A549 (cell line): ENCODE measurements around the gene NOS1AP. TPM values are rescaled to one million over a fixed set of nuclear protein-coding genes. Genes with fewer than 3 reads are reported as not detected.

Experiments
- ATAC-seq, 2 experiments: fragments of 200-7000 bp in 1 of 2; fragments of >200 bp in 1 of 2; cut with Nextera tagmentation in 1 of 2; cut with Tn5 transposase in 1 of 2; 3 replicates each; pipeline versions ENCODE4 v1.8.0 to v1.9.1; 2018 to 2020; ENCODE audit warnings: mild to moderate bottlenecking in 1 of 2, moderate library complexity in 1 of 2
- CTCF ChIA-PET: fragments of 300-600 bp; sonication (Branson Sonifier 250); formaldehyde crosslinking; extraction: SDS; loops from one replicate; lab custom pipeline; 2021; ENCODE audit warnings: antibody characterized with exemption, inconsistent platforms; lab: Yijun Ruan, JAX
- POLR2A ChIA-PET: fragments of 350-600 bp; formaldehyde crosslinking; extraction: SDS; loops from one replicate; lab custom pipeline; 2021; ENCODE audit warnings: antibody characterized with exemption, inconsistent platforms; lab: Yijun Ruan, JAX
- DNase-seq, 2 experiments: peaks; one replicate each; pipeline versions ENCODE4 v3.0.0 to v3.0.0-alpha.2; 2011 to 2016; ENCODE audit warnings: low read depth in 1 of 2, low spot score in 1 of 2
- FAIRE-seq: peaks from 2 replicates; lab custom pipeline; 2011; peaks lifted over from hg19 to GRCh38; lab: Jason Lieb, UNC
- H3K27ac ChIP-seq, 2 experiments: fragments of >200 bp; sonication (Bioruptor Twin); formaldehyde crosslinking; 3 replicates each; pipeline ENCODE4 v1.5.1; 2016 to 2017
- H3K4me1 ChIP-seq: fragments of >200 bp; sonication (Bioruptor Twin); formaldehyde crosslinking; 3 replicates; pipeline ENCODE4 v1.6.1; 2016
- H3K4me2 ChIP-seq: fragments of >200 bp; sonication (Bioruptor Twin); formaldehyde crosslinking; 3 replicates; pipeline ENCODE4 v1.6.1; 2016
- H3K4me3 ChIP-seq: fragments of >200 bp; sonication (Bioruptor Twin); formaldehyde crosslinking; 3 replicates; pipeline ENCODE4 v1.5.1; 2016
- H3K9me3 ChIP-seq: fragments of >200 bp; sonication (Bioruptor Twin); formaldehyde crosslinking; 3 replicates; pipeline ENCODE4 v1.6.1; 2016
- EHF ChIP-seq: fragments of 250-450 bp; sonication (Bioruptor Pico); IDR thresholded peaks from 2 replicates; pipeline ENCODE4 v1.5.0; 2020; ENCODE audit warnings: mild to moderate bottlenecking
- EHMT2 ChIP-seq: fragments of 200-600 bp; sonication (generic); IDR thresholded peaks from 2 replicates; pipeline ENCODE4 v1.6.1; 2016; ENCODE audit warnings: antibody characterized with exemption, low read depth, mild to moderate bottlenecking, moderate library complexity
- EP300 ChIP-seq, 2 experiments: fragments of >200 bp; sonication (Bioruptor Twin); formaldehyde crosslinking; IDR thresholded peaks; 2 replicates in 1 of 2; 3 replicates in 1 of 2; pipeline ENCODE4 v1.6.1; 2016 to 2017
- FOSB ChIP-seq: fragments of 250-450 bp; sonication (Bioruptor Pico); IDR thresholded peaks from 2 replicates; pipeline ENCODE4 v1.5.0; 2020; ENCODE audit warnings: mild to moderate bottlenecking, moderate library complexity
- HDAC2 ChIP-seq: fragments of 200-600 bp; sonication (generic); IDR thresholded peaks from 2 replicates; pipeline ENCODE4 v1.6.1; 2016
- HEYL ChIP-seq: fragments of 250-450 bp; sonication (Bioruptor Pico); IDR thresholded peaks from 2 replicates; pipeline ENCODE4 v1.8.0; 2021; ENCODE audit warnings: mild to moderate bottlenecking, moderate library complexity
- HOXB13 ChIP-seq: fragments of 250-450 bp; sonication (Bioruptor Pico); IDR thresholded peaks from 2 replicates; pipeline ENCODE4 v1.5.0; 2020; ENCODE audit warnings: low read depth, mild to moderate bottlenecking, moderate library complexity
- KDM5A ChIP-seq: fragments of 200-600 bp; sonication (generic); IDR thresholded peaks from 2 replicates; pipeline ENCODE4 v1.6.1; 2016; ENCODE audit warnings: antibody characterized with exemption, mild to moderate bottlenecking
- MAZ ChIP-seq: fragments of 150-350 bp; IDR thresholded peaks from 2 replicates; pipeline ENCODE4 v1.6.1; 2014; ENCODE audit warnings: antibody characterized with exemption, low read depth, low read length, borderline replicate concordance
- MYC ChIP-seq: IDR thresholded peaks from 2 replicates; pipeline ENCODE4 v1.6.1; 2012; ENCODE audit warnings: mild to moderate bottlenecking, inconsistent platforms, low read length, improper control_type of control experiment, borderline replicate concordance
- NFE2L2 ChIP-seq: fragments of 150-350 bp; conservative IDR thresholded peaks from 2 replicates; pipeline ENCODE4 v1.6.1; 2014; ENCODE audit warnings: low read length
- POLR2A ChIP-seq: IDR thresholded peaks from 2 replicates; pipeline ENCODE4 v1.6.1; 2012; ENCODE audit warnings: mild to moderate bottlenecking, low read length
- RAD21 ChIP-seq, 2 experiments: fragments of >200 bp in 1 of 2; sonication (Bioruptor Twin) in 1 of 2; formaldehyde crosslinking in 1 of 2; IDR thresholded peaks in 1 of 2; conservative IDR thresholded peaks in 1 of 2; 2 replicates in 1 of 2; 3 replicates in 1 of 2; pipeline ENCODE4 v1.6.1; 2012 to 2018; ENCODE audit warnings: inconsistent platforms in 1 of 2
- RARB ChIP-seq: fragments of 250-450 bp; sonication (Bioruptor Pico); IDR thresholded peaks from 2 replicates; pipeline ENCODE4 v1.8.0; 2021; ENCODE audit warnings: mild to moderate bottlenecking, moderate library complexity
- SREBF2 ChIP-seq: fragments of 450-650 bp; IDR thresholded peaks from 2 replicates; pipeline ENCODE4 v1.6.1; 2014; ENCODE audit warnings: mild to moderate bottlenecking, moderate library complexity
- TFCP2L1 ChIP-seq: fragments of 250-450 bp; sonication (Bioruptor Pico); IDR thresholded peaks from 2 replicates; pipeline ENCODE4 v1.5.0; 2021; ENCODE audit warnings: mild to moderate bottlenecking
- ZNF302 ChIP-seq: fragments of 250-450 bp; sonication (Bioruptor Pico); IDR thresholded peaks from 2 replicates; pipeline ENCODE4 v1.9.0; 2021; ENCODE audit warnings: inconsistent platforms, mild to moderate bottlenecking, moderate library complexity
- WGBS: methylation state at CpG from one replicate; pipeline ENCODE4 v1.1.6; 2017; ENCODE audit errors: missing lambda C conversion rate; 5-methylcytosine and 5-hydroxymethylcytosine counted together
- polyA plus RNA-seq, 4 experiments: library from polyadenylated mRNA; depleted of rRNA in 3 of 4; stranded (reverse); fragments of >200 nt; fragmentation: RNase III in 1 of 4; extraction: RNeasy Plus Mini Kit Qiagen cat#74134 plus additional on column Dnase treatment in 1 of 4; gene quantifications; 2 replicates in 3 of 4; 3 replicates in 1 of 4; pipeline ENCODE4 v1.2.3, GENCODE V29; 2011 to 2017
- TF ChIP-seq, protein P1 (sequence below): fragments of 200-600 bp; sonication (generic); IDR thresholded peaks from 2 replicates; pipeline ENCODE4 v1.6.1; 2016; ENCODE audit warnings: antibody characterized with exemption, mild to moderate bottlenecking, moderate library complexity
- TF ChIP-seq, protein P2 (sequence below): IDR thresholded peaks from 2 replicates; pipeline ENCODE4 v1.6.1; 2012
- TF ChIP-seq, protein P3 (sequence below): fragments of >200 bp; sonication (Bioruptor Twin); formaldehyde crosslinking; IDR thresholded peaks from 3 replicates; pipeline ENCODE4 v1.5.1; 2016

The NOS1AP gene
- polyA plus RNA-seq, 2 of the 4 experiments (the other 2 are of a cell fraction): 0.17 to 0.25 TPM

DNA sequence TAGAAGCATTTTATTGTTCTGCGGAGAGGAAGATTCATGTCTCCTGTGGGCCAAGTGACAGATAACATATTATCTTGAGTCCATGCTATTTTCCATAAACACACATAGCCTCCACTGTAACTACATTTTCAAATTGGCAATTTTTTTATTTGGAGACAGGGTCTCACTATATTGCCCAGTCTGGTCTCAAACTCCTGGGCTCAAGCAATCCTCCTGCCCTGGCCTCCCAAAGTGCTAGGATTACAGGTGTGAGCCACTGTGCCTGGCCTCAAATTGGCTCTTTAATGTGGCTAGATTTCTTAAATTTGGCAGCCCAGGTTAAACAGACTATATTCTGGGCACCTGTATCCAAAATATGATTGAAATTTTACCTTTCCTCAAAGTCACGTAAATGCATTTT is 13.8 kb downstream of the NOS1AP start:
- no peak overlapping the region for H3K4me3 ChIP-seq
- ChIA-PET CTCF (interaction anchor here (0.8 kb wide), 1 partner anchor 15 kb away, joined by 3 read pairs; no protein-coding TSS in a partner anchor), POLR2A (no interaction called here)
- no peak overlapping the region for H3K27ac ChIP-seq
- H3K9me3 ChIP-seq: no peaks in the 10 kb centered on the region
- H3K4me1 ChIP-seq: 0 out of 3 replicates have a peak, but pooled peaks cover 4% of the 10 kb centered on the region
- TF ChIP-seq, protein P1, sequence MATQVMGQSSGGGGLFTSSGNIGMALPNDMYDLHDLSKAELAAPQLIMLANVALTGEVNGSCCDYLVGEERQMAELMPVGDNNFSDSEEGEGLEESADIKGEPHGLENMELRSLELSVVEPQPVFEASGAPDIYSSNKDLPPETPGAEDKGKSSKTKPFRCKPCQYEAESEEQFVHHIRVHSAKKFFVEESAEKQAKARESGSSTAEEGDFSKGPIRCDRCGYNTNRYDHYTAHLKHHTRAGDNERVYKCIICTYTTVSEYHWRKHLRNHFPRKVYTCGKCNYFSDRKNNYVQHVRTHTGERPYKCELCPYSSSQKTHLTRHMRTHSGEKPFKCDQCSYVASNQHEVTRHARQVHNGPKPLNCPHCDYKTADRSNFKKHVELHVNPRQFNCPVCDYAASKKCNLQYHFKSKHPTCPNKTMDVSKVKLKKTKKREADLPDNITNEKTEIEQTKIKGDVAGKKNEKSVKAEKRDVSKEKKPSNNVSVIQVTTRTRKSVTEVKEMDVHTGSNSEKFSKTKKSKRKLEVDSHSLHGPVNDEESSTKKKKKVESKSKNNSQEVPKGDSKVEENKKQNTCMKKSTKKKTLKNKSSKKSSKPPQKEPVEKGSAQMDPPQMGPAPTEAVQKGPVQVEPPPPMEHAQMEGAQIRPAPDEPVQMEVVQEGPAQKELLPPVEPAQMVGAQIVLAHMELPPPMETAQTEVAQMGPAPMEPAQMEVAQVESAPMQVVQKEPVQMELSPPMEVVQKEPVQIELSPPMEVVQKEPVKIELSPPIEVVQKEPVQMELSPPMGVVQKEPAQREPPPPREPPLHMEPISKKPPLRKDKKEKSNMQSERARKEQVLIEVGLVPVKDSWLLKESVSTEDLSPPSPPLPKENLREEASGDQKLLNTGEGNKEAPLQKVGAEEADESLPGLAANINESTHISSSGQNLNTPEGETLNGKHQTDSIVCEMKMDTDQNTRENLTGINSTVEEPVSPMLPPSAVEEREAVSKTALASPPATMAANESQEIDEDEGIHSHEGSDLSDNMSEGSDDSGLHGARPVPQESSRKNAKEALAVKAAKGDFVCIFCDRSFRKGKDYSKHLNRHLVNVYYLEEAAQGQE: no peak
- no peak for TF ChIP-seq KDM5A
- TF ChIP-seq FOSB (CRISPR knock-in tag): no peak
- no peak for ATAC-seq
- 96% methylated on average over 2 of the region's 2 CpGs for WGBS
- no peak for DNase-seq
- no peak for FAIRE-seq
- H3K4me2 ChIP-seq: no peak overlapping the region

DNA sequence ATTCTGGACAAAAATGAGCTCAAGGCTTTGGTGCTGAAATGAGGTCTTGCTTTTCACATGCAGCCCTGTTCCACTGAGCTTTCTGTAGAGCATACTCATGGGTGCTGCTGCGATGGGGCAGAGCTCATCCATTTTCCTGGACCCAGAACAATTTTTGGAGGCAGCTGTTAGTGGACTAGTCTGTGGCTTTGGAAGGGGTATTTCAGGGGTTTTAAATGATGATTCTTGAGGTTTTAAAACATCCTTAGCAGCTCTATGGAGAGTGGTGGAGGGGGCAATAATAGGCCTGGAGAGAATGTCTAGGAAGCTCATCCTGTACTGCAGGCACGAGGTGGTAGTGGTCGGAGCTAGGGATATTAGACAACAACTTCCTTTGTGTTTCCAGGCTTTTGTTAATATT is 16.5 kb downstream of the NOS1AP start:
- Histone ChIP-seq H3K27ac (no peak overlapping the region), H3K4me3 (no peak overlapping the region), H3K9me3 (no peaks in the 10 kb centered on the region), H3K4me1 (0 out of 3 replicates have a peak, but pooled peaks cover 3% of the 10 kb centered on the region), H3K4me2 (no peak overlapping the region)
- DNase-seq (no peak), FAIRE-seq (no peak), ATAC-seq (no peak)
- 50% methylated on average over 3 of the region's 3 CpGs for WGBS
- CTCF ChIA-PET: interaction anchor here (1.0 to 1.7 kb wide), 2 partner anchors 8 to 29 kb away, joined by 3 to 5 read pairs; no protein-coding TSS in a partner anchor
- POLR2A ChIA-PET: no interaction called here
- TF ChIP-seq MYC (no peak), FOSB (CRISPR knock-in tag) (no peak), HDAC2 (no peak), EP300 (IDR thresholded peaks at IDR 0.05) (no peak), ZNF302 (CRISPR knock-in tag) (no peak), MAZ (no peak), EHF (CRISPR knock-in tag) (no peak), NFE2L2 (no peak), SREBF2 (no peak), POLR2A (no peak), KDM5A (no peak), HOXB13 (CRISPR knock-in tag) (no peak), HEYL (CRISPR knock-in tag) (no peak), RARB (CRISPR knock-in tag) (no peak), RAD21 (conservative IDR thresholded peaks at IDR 0.05 in 1 of 2, IDR thresholded peaks at IDR 0.05 in 1 of 2) (no peak), EHMT2 (no peak), TFCP2L1 (no peak)
- TF ChIP-seq, protein P2, sequence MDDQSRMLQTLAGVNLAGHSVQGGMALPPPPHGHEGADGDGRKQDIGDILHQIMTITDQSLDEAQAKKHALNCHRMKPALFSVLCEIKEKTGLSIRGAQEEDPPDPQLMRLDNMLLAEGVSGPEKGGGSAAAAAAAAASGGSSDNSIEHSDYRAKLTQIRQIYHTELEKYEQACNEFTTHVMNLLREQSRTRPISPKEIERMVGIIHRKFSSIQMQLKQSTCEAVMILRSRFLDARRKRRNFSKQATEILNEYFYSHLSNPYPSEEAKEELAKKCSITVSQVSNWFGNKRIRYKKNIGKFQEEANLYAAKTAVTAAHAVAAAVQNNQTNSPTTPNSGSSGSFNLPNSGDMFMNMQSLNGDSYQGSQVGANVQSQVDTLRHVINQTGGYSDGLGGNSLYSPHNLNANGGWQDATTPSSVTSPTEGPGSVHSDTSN: no peak
- TF ChIP-seq, protein P1: no peak
- TF ChIP-seq, protein P3, sequence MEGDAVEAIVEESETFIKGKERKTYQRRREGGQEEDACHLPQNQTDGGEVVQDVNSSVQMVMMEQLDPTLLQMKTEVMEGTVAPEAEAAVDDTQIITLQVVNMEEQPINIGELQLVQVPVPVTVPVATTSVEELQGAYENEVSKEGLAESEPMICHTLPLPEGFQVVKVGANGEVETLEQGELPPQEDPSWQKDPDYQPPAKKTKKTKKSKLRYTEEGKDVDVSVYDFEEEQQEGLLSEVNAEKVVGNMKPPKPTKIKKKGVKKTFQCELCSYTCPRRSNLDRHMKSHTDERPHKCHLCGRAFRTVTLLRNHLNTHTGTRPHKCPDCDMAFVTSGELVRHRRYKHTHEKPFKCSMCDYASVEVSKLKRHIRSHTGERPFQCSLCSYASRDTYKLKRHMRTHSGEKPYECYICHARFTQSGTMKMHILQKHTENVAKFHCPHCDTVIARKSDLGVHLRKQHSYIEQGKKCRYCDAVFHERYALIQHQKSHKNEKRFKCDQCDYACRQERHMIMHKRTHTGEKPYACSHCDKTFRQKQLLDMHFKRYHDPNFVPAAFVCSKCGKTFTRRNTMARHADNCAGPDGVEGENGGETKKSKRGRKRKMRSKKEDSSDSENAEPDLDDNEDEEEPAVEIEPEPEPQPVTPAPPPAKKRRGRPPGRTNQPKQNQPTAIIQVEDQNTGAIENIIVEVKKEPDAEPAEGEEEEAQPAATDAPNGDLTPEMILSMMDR: no peak
